ENCODE results near the gene CACYBP.
"Not testable (repeated sequence)": the region's sequence is repeated elsewhere in the genome, so short reads cannot be mapped to it uniquely, and the experiment has no call there.

CACYBP gene

GRCh38 chr1:175033953-175034352 lies 34.2 kb downstream of the CACYBP start:
- Histone ChIP-seq H3K9ac (ENCODE audit: insufficient read length) (no peak overlapping the region), H3K9me3 (ENCODE audit: low read depth, low read length) (no peaks in the 10 kb centered on the region), H3K36me3 (ENCODE audit: insufficient read depth, low read length) (no peaks in the 10 kb centered on the region), H3K4me3 (no peak overlapping the region), H3K27ac (no peak overlapping the region)
- DNase-seq (ENCODE audit: low read depth, low spot score), result no peak
- TF ChIP-seq POLR2AphosphoS5 (IDR thresholded peaks at IDR 0.05; ENCODE audit: borderline replicate concordance, low read depth, low read length) (no peak), EZH2 (IDR thresholded peaks at IDR 0.05) (no peak), FOXP2 (optimal IDR thresholded peaks at IDR 0.05; ENCODE audit: control extremely low read depth, extremely low read length, insufficient read depth) (no peak)

DNA sequence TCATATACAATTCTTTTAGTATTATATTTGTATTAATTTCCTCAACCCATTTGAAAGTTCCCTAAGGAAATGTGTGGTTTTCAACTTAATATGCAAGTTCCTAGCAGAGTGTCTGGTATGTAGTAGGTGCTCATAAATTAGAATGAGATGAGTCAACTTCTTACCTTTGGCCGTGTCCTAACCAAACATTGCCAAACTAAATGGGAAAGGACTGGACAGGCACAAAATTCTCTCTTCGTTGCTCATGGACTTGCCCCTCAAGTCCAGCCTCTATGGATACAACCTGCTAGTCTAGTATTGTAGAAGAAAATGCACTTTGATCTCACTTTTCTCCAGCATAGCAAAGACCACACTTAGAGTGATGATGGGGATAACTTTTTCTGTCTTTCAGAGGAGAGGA lies 35.0 kb downstream of the CACYBP start:
- H3K4me3 ChIP-seq, result no peak overlapping the region
- no peak overlapping the region for H3K27ac ChIP-seq
- no peaks in the 10 kb centered on the region for H3K36me3 ChIP-seq (ENCODE audit: insufficient read depth, low read length)
- TF ChIP-seq EZH2 (IDR thresholded peaks at IDR 0.05) (no peak), FOXP2 (optimal IDR thresholded peaks at IDR 0.05; ENCODE audit: control extremely low read depth, extremely low read length, insufficient read depth) (no peak), POLR2AphosphoS5 (IDR thresholded peaks at IDR 0.05; ENCODE audit: borderline replicate concordance, low read depth, low read length) (no peak)
- no peaks in the 10 kb centered on the region for H3K9me3 ChIP-seq (ENCODE audit: low read depth, low read length)
- H3K9ac ChIP-seq (ENCODE audit: insufficient read length), result no peak overlapping the region
- DNase-seq (ENCODE audit: low read depth, low spot score), result no peak

GRCh38 chr1:175035865-175036264 lies 36.1 kb downstream of the CACYBP start:
- Histone ChIP-seq H3K9ac (ENCODE audit: insufficient read length) (no peak overlapping the region), H3K9me3 (ENCODE audit: low read depth, low read length) (no peaks in the 10 kb centered on the region), H3K36me3 (ENCODE audit: insufficient read depth, low read length) (no peaks in the 10 kb centered on the region), H3K4me3 (no peak overlapping the region), H3K27ac (no peak overlapping the region)
- DNase-seq (ENCODE audit: low read depth, low spot score), result no peak
- TF ChIP-seq EZH2 (IDR thresholded peaks at IDR 0.05) (no peak), POLR2AphosphoS5 (IDR thresholded peaks at IDR 0.05; ENCODE audit: borderline replicate concordance, low read depth, low read length) (no peak), FOXP2 (optimal IDR thresholded peaks at IDR 0.05; ENCODE audit: control extremely low read depth, extremely low read length, insufficient read depth) (no peak)

GRCh38 chr1:175036476-175036875 lies 36.7 kb downstream of the CACYBP start:
- peak overlapping the region; percentile 38; the same call in 1 of the 2 replicates for H3K27ac ChIP-seq
- H3K4me3 ChIP-seq, result peak overlapping the region; percentile 23; the same call in 1 of the 2 replicates
- TF ChIP-seq FOXP2 (optimal IDR thresholded peaks at IDR 0.05; ENCODE audit: control extremely low read depth, extremely low read length, insufficient read depth), result no peak
- TF ChIP-seq EZH2 (IDR thresholded peaks at IDR 0.05), result no peak
- TF ChIP-seq POLR2AphosphoS5 (IDR thresholded peaks at IDR 0.05; ENCODE audit: borderline replicate concordance, low read depth, low read length), result no peak
- H3K36me3 ChIP-seq (ENCODE audit: insufficient read depth, low read length), result no peaks in the 10 kb centered on the region
- no peaks in the 10 kb centered on the region for H3K9me3 ChIP-seq (ENCODE audit: low read depth, low read length)
- no peak for DNase-seq (ENCODE audit: low read depth, low spot score)
- peak overlapping the region; percentile 2 for H3K9ac ChIP-seq (ENCODE audit: insufficient read length)

DNA sequence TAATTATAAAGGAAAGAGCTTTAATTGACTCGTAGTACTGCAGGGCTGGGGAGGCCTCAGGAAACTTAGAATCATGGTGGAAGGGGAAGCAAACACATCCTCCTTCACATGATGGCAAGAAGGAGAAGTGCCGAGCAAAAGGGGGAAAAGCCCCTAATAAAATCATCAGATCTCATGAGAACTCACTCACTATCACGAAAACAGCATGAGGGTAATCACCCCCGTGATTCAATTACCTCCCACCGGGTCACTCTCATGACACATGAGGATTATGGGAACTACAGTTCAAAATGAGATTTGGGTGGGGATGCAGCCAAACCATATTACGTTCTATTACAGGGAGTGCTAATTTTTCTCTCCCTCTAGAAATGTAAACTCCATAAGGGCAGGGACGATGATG lies 37.7 kb downstream of the CACYBP start:
- no peak overlapping the region for H3K27ac ChIP-seq
- TF ChIP-seq POLR2AphosphoS5 (IDR thresholded peaks at IDR 0.05; ENCODE audit: borderline replicate concordance, low read depth, low read length) (no peak), EZH2 (IDR thresholded peaks at IDR 0.05) (no peak), FOXP2 (optimal IDR thresholded peaks at IDR 0.05; ENCODE audit: control extremely low read depth, extremely low read length, insufficient read depth) (no peak)
- no peak for DNase-seq (ENCODE audit: low read depth, low spot score)

DNA sequence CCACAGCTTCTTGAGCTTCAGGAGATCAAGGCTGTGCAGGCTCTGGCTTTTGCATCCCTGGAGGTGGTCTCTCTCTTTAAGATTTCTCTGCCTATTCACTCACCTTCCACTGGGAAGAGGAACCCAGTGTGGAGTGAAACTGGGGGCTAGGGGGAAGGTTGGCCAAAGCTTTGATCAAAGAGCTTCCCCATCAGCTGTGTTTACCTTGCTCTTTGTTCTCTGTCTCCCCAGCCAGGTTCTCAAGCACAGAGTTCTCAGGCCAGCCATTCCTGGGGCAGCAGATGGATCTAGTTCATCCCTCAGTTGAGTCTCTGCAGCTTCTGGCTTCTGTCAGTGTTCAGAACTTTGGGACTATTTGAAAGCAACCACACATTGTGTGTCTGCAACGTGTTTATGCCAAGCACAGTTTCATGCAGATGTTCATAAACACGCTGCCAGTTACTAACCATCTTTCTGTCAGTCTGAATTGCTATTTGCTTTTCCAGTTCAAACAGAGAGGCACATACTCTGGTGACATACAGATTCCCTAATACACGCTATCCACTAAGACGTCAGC lies 40.7 kb downstream of the CACYBP start:
- DNase-seq (ENCODE audit: low read depth, low spot score), result no peak

More for the DNA sequence above, 37.7 kb downstream of the CACYBP start:
- Histone ChIP-seq H3K9ac (ENCODE audit: insufficient read length) (no peak overlapping the region), H3K9me3 (ENCODE audit: low read depth, low read length) (no peaks in the 10 kb centered on the region), H3K4me3 (no peak overlapping the region), H3K36me3 (ENCODE audit: insufficient read depth, low read length) (no peaks in the 10 kb centered on the region)

GRCh38 chr1:175042650-175043049 lies 42.9 kb downstream of the CACYBP start:
- DNase-seq (ENCODE audit: low read depth, low spot score), result no peak
- H3K27ac ChIP-seq, result no peak overlapping the region
- no peaks in the 10 kb centered on the region for H3K36me3 ChIP-seq (ENCODE audit: insufficient read depth, low read length)
- no peaks in the 10 kb centered on the region for H3K9me3 ChIP-seq (ENCODE audit: low read depth, low read length)
- H3K4me3 ChIP-seq, result no peak overlapping the region
- TF ChIP-seq EZH2 (IDR thresholded peaks at IDR 0.05) (no peak), FOXP2 (optimal IDR thresholded peaks at IDR 0.05; ENCODE audit: control extremely low read depth, extremely low read length, insufficient read depth) (no peak), POLR2AphosphoS5 (IDR thresholded peaks at IDR 0.05; ENCODE audit: borderline replicate concordance, low read depth, low read length) (no peak)
- no peak overlapping the region for H3K9ac ChIP-seq (ENCODE audit: insufficient read length)

More for the DNA sequence above, 40.7 kb downstream of the CACYBP start:
- Histone ChIP-seq H3K27ac (no peak overlapping the region), H3K4me3 (no peak overlapping the region), H3K9me3 (ENCODE audit: low read depth, low read length) (no peaks in the 10 kb centered on the region), H3K9ac (ENCODE audit: insufficient read length) (no peak overlapping the region), H3K36me3 (ENCODE audit: insufficient read depth, low read length) (no peaks in the 10 kb centered on the region)
- TF ChIP-seq POLR2AphosphoS5 (IDR thresholded peaks at IDR 0.05; ENCODE audit: borderline replicate concordance, low read depth, low read length), result no peak
- TF ChIP-seq EZH2 (IDR thresholded peaks at IDR 0.05), result no peak
- no peak for TF ChIP-seq FOXP2 (optimal IDR thresholded peaks at IDR 0.05; ENCODE audit: control extremely low read depth, extremely low read length, insufficient read depth)

- no peaks in the 10 kb centered on the region for H3K36me3 ChIP-seq (ENCODE audit: insufficient read depth, low read length)
- H3K9ac ChIP-seq (ENCODE audit: insufficient read length), result no peak overlapping the region
- H3K27ac ChIP-seq, result peak overlapping the region; percentile 83
- no peak for DNase-seq (ENCODE audit: low read depth, low spot score)
- TF ChIP-seq EZH2 (IDR thresholded peaks at IDR 0.05) (no peak), POLR2AphosphoS5 (IDR thresholded peaks at IDR 0.05; ENCODE audit: borderline replicate concordance, low read depth, low read length) (no peak), FOXP2 (optimal IDR thresholded peaks at IDR 0.05; ENCODE audit: control extremely low read depth, extremely low read length, insufficient read depth) (no peak)
- no peaks in the 10 kb centered on the region for H3K9me3 ChIP-seq (ENCODE audit: low read depth, low read length)
- H3K4me3 ChIP-seq, result no peak overlapping the region; the same call in 1 of the 2 replicates
Measured at GRCh38 chr1:175043824-175044223, 44.1 kb downstream of the CACYBP start.

DNA sequence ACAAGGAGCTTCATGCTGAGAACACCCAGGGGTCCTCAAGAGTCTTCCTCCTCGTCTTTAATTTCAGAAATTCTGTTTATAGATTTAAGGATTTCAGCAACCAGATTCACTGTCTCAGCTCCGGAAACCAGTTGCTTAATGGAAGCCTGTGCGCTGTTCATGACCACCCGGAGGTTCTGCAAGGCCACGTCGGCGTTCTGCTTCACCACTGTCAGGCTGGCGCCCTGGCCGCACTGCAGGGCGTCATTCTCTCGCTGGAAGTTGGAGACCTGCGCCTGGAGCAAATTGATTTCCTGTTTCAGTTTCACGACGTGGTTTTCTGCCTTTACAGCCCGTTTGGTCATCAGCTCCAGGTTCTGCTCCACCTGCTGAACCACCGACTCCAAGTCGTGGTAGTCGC lies 44.8 kb downstream of the CACYBP start:
- H3K4me3 ChIP-seq, result peak overlapping the region; percentile 70
- not testable (repeated sequence) for H3K36me3 ChIP-seq (ENCODE audit: insufficient read depth, low read length); DNase-seq (ENCODE audit: low read depth, low spot score); H3K9me3 ChIP-seq (ENCODE audit: low read depth, low read length)
- peak overlapping the region; percentile 83 for H3K27ac ChIP-seq
- peak overlapping the region; percentile 48 for H3K9ac ChIP-seq (ENCODE audit: insufficient read length)
